8988T (cell line): Measurements from ENCODE around the gene FAR2.
"Not testable (repeated sequence)": the region's sequence is repeated elsewhere in the genome, so short reads cannot be mapped to it uniquely, and the experiment has no call there.

ENCODE experiments used
- DNase-seq: peaks from one replicate; pipeline ENCODE4 v3.0.0; 2011

FAR2 gene

DNA sequence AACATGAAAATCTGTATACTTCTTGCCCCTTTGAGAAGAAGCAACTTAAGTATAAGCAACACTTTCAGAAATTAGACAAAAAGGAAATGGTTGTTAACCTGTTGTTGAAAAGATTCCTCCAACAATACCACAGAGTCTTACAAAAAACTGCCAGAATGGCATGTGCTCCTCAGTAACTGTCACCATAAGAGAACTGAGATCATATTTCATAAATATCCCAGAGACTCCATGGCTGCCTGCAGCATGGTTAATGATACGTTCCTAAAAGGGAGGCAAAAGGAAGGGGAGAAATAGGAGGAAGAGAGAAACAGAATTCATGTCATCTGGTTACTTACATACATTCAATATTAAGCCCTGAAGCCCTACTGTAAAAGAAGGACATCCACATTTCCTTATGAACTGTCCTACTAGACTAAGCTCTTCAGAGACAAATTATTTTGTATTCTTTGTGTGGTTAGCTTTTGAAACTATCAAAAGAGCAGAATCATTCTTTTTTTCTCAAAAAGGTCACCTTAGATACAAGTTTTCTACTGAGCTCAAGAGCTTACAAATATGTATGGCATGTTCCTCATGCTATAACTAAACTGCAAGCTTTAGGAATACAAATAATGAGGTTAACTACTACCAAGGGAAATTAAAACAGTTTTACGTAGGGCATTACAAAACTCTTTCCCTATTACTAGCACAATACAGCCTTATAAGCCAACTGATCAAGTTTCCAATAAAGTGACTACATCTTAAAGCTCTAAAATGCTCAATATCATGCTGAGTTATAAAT lies 194.1 kb downstream of the FAR2 start:
- no peak for DNase-seq

DNA sequence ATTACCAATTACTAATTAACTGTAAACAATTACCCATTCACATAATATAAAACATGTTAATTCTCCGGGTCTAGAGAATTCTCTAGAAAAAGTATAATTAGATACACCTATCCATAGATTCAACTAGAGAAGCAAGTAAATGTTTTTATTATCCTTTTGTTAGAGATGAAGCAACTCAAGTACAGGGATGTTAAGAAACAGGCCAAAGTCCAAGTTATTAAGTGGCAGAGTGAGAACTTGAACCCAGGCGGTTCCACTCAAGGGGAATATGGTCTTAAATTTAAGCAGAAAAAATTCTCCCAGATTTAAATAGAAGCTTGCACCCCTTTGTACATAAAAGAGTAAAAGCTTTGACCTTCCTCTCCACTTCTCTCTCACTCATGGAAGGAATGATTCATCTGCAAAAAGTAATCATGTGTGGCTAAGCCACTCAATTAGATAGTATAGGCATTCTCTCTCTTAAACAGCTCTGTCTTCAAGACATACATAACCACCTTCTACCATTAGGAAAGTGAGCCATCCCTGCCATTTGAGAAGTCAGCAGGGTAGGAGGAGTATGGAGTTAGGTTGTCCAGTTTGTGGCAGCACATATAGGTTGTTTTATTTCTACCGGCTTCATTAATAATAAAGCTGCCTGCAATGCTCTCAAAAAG lies 197.8 kb downstream of the FAR2 start:
- no peak for DNase-seq

DNA sequence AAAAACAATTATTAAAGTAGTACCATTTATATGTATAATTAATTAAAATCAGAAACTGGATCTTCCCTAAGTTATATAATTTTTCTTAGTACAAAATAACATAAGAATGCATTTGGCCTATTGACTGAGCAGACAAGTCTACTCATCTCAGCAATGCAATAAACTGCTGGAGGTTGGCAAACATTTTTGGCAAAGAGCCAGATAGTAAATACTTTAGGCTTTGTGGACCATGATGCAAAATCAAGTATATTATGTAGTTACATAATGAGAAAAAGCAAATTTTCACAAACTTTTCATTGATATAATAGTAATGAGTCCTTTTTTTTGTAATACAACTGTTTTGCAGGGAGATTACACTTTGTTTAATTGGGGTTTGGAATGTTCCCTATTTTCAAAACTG lies 201.0 kb downstream of the FAR2 start:
- DNase-seq, result no peak

DNA sequence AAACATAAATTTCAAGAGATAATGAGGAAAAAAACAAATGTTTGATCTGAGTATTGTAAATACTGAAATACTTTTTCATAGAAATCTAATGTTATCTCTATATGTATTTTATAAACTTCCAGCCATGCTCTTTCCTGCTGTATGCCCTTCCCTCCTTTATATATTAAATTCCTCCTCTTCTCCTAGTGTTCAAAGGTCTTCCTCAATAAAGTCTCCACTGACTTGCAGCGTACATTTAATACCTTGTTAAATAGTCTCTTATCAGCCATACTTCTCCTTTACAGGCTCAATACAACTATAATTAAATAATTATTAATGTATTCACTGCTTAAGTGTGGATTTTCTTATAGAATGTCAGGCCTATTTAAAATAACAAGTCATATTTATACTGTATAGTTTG lies 205.9 kb downstream of the FAR2 start:
- no peak for DNase-seq

DNA sequence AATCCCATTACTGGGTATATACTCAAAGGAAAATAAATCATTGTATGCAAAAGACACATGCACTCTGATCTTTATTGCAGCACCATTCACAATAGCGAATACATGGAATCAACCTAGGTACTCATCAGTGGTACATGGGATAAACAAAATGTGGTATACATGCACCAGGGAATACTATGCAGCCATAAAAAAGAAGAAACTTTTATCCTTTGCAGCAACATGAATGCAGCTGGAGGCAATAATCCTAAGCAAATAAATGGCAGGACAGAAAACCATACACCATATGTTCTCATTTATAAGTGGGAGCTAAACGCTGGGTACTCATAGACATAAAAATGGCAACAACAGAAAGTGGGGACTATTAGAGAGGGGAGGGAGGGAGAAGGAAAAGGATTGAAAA lies 216.0 kb downstream of the FAR2 start:
- no peak for DNase-seq

DNA sequence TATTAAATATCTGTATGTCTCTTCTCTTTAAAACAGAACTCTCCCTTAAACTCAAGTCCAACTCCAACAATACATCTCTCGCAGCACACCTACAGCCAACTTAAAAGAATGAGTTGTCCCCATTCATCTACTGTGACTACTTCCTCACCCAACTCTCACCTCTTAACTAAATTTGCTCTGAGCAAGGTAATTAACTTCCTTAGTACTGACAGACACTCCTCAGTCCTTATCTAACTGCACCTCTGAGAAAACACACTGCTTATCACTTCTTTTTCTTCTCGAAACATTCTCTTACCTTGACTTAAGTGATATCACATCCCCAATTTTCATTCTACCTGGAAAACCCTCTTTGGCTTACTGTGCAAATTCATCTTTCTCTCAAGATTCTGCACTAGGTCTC lies 224.9 kb downstream of the FAR2 start:
- no peak for DNase-seq

GRCh38 chr12:29374913-29375312 lies 225.8 kb downstream of the FAR2 start:
- no peak for DNase-seq

- no peak for DNase-seq
Measured at GRCh38 chr12:29376118-29376517, 227.0 kb downstream of the FAR2 start.

DNA sequence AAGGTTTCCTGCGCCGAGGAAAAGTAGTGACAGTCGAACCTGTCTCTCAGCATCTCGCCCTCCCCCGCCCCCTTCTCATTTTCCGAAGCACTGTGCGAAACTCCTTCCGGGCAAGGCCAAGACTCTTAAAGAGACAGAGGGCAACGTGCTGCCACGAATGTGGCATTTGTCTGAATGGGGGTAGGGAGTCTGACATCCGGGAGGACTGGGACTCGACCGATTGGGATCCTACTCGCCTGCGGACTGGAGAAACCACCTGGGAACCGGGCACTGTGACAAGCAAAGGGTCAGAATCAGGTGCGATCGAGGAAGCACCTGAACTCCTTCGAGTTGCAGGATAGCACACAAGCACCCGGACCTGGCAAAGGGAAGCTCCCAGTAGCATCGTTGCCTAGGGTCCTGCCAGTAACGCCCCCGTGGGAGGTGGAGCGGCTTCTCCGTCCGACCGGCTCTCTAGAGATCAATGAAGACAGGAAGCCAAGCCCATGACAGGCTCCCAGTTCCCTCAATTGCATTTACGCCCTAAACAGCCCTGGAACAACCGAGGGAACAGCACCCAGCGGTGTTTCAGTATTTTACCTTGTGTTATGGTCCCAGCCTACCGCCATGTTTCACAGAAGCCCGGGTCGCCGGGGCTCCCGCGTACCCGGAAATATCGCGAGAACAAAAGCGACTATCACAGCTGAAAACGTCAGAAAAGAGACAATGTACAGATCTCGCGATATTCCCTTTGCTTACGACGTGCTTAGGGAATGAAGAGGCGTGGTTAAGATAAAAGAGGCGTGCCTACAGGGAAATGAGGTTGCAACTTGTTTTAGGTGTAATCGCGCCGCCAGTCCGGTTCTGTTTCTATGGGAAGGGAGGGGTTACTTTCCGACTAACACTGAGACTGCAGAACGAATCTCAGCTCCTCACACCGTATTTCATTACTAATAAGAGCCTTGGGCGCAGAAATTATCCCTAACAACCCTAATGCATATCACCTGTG lies 231.8 kb downstream of the FAR2 start, which contains the start of gene ERGIC2:
Gene ERGIC2, minus strand, starts transcription at position 637 of the 988 bp plus-strand sequence. CDS start 9,539 bp downstream, outside the sequence.
- DNase-seq, result peak; percentile 55

GRCh38 chr12:29382251-29382650 lies 233.2 kb downstream of the FAR2 start:
- DNase-seq, result no peak

GRCh38 chr12:29385194-29385593 lies 236.1 kb downstream of the FAR2 start:
- not testable (repeated sequence) for DNase-seq
